IMR-90 (cell line): Measurements from ENCODE around the gene HAND2. TPM values are rescaled to one million over a fixed set of nuclear protein-coding genes. Genes with fewer than 3 reads are reported as not detected.

Experiments used
- ATAC-seq: fragments of 200-7000 bp; cut with Tn5 transposase; 2 replicates; pipeline ENCODE4 v1.9.1; 2020; ENCODE audit warnings: low read depth, mild to moderate bottlenecking, moderate library complexity
- BruUV-seq: library from RNA; stranded (reverse); fragments of 400-500 nt; replicated peaks from 2 replicates; lab custom pipeline; 2021; lab: Mats Ljungman, UMichigan
- CTCF ChIA-PET: fragments of 300-600 bp; formaldehyde crosslinking; extraction: SDS; loops from one replicate; lab custom pipeline; 2021; ENCODE audit warnings: antibody characterized with exemption; lab: Yijun Ruan, JAX
- POLR2A ChIA-PET: fragments of 300-600 bp; sonication (Branson Sonifier 250); formaldehyde crosslinking; loops from one replicate; lab custom pipeline; 2022; ENCODE audit warnings: antibody characterized with exemption; ENCODE audit not compliant: unreplicated experiment; lab: Charles Lee
- DNase-seq: peaks from one replicate; pipeline ENCODE4 v3.0.0; 2013
- H2AFZ ChIP-seq: replicated peaks from 2 replicates; pipeline ENCODE3; 2013; ENCODE audit warnings: low read length, mild to moderate bottlenecking; ENCODE audit not compliant: poor library complexity
- H2AK5ac ChIP-seq: 2 replicates; pipeline ENCODE4 v1.6.1; 2013; ENCODE audit warnings: low read depth, low read length, inconsistent platforms
- H2AK9ac ChIP-seq: replicated peaks from 2 replicates; pipeline ENCODE3; 2013; ENCODE audit warnings: mild to moderate bottlenecking, low read depth, low read length, moderate library complexity; ENCODE audit not compliant: poor library complexity
- H2BK120ac ChIP-seq: 2 replicates; pipeline ENCODE4 v1.6.1; 2013; ENCODE audit warnings: low read depth, low read length, inconsistent platforms
- H2BK15ac ChIP-seq: 3 replicates; pipeline ENCODE4 v1.6.1; 2013; ENCODE audit warnings: low read depth, low read length, inconsistent platforms
- H2BK20ac ChIP-seq: 2 replicates; pipeline ENCODE4 v1.6.1; 2013; ENCODE audit warnings: low read depth, mild to moderate bottlenecking, inconsistent platforms, low read length, moderate library complexity
- H2BK5ac ChIP-seq: 2 replicates; pipeline ENCODE4 v1.6.1; 2013; ENCODE audit warnings: mild to moderate bottlenecking, low read depth, low read length, inconsistent platforms; ENCODE audit not compliant: poor library complexity, severe bottlenecking
- H3K14ac ChIP-seq: replicated peaks from 2 replicates; pipeline ENCODE4 v1.6.1; 2013; ENCODE audit warnings: low read depth, low read length, inconsistent platforms
- H3K18ac ChIP-seq: 2 replicates; pipeline ENCODE4 v1.6.1; 2013; ENCODE audit warnings: low read depth, low read length, control low read depth
- H3K23ac ChIP-seq: 2 replicates; pipeline ENCODE4 v1.6.1; 2013; ENCODE audit warnings: low read depth, low read length, inconsistent platforms
- H3K27ac ChIP-seq: 2 replicates; pipeline ENCODE4 v1.5.1; 2013; ENCODE audit warnings: mild to moderate bottlenecking, control low read depth, low read length; ENCODE audit not compliant: insufficient read depth
- H3K27me3 ChIP-seq: 2 replicates; pipeline ENCODE4 v1.6.1; 2013; ENCODE audit warnings: low read length; ENCODE audit not compliant: control insufficient read depth, insufficient read depth
- H3K36me3 ChIP-seq: 2 replicates; pipeline ENCODE4 v1.6.1; 2013; ENCODE audit warnings: low read length, mixed read lengths; ENCODE audit not compliant: control insufficient read depth, insufficient read depth
- H3K4ac ChIP-seq: 2 replicates; pipeline ENCODE4 v1.6.1; 2013; ENCODE audit warnings: low read depth, low read length, inconsistent platforms
- H3K4me1 ChIP-seq: 2 replicates; pipeline ENCODE4 v1.6.1; 2013; ENCODE audit warnings: low read length, mixed read lengths; ENCODE audit not compliant: control insufficient read depth, insufficient read depth
- H3K4me2 ChIP-seq: 2 replicates; pipeline ENCODE4 v1.6.1; 2013; ENCODE audit warnings: low read depth, mild to moderate bottlenecking, control low read depth, low read length, moderate library complexity
- H3K4me3 ChIP-seq: 2 replicates; pipeline ENCODE4 v1.5.1; 2013; ENCODE audit warnings: low read depth, mild to moderate bottlenecking, control low read depth, low read length, moderate library complexity; ENCODE audit not compliant: insufficient read depth
- H3K56ac ChIP-seq: 2 replicates; pipeline ENCODE4 v1.6.1; 2013; ENCODE audit warnings: low read length, inconsistent platforms; ENCODE audit not compliant: insufficient read depth; ENCODE audit errors: extremely low read depth
- H3K79me1 ChIP-seq, 2 experiments: 2 replicates each; pipeline ENCODE4 v1.6.1; 2013; ENCODE audit warnings: low read length in 2 of 2, inconsistent platforms in 1 of 2, low read depth in 1 of 2
- H3K9ac ChIP-seq: 2 replicates; pipeline ENCODE4 v1.6.1; 2013; ENCODE audit warnings: low read depth, low read length, control low read depth
- H3K9me1 ChIP-seq: 2 replicates; pipeline ENCODE4 v1.6.1; 2013; ENCODE audit warnings: low read length, inconsistent platforms; ENCODE audit not compliant: insufficient read depth
- H3K9me3 ChIP-seq: 2 replicates; pipeline ENCODE4 v1.6.1; 2013; ENCODE audit warnings: low read length; ENCODE audit not compliant: control insufficient read depth, insufficient read depth
- H4K20me1 ChIP-seq: 2 replicates; pipeline ENCODE4 v1.6.1; 2013; ENCODE audit warnings: low read length, inconsistent platforms; ENCODE audit not compliant: insufficient read depth
- H4K5ac ChIP-seq: 2 replicates; pipeline ENCODE4 v1.6.1; 2013; ENCODE audit warnings: mild to moderate bottlenecking, low read depth, low read length, control low read depth
- H4K8ac ChIP-seq, 2 experiments: 2 replicates each; pipeline ENCODE4 v1.6.1; 2013; ENCODE audit warnings: low read depth in 2 of 2, low read length in 2 of 2, control low read depth in 1 of 2, inconsistent platforms in 1 of 2
- H4K91ac ChIP-seq: 2 replicates; pipeline ENCODE4 v1.6.1; 2013; ENCODE audit warnings: low read depth, low read length, inconsistent platforms; ENCODE audit not compliant: insufficient read depth
- BHLHE40 ChIP-seq: fragments of 150-350 bp; IDR thresholded peaks from 2 replicates; pipeline ENCODE4 v1.6.1; 2016; ENCODE audit warnings: mild to moderate bottlenecking, low read depth, low read length
- CEBPB ChIP-seq: IDR thresholded peaks from 2 replicates; pipeline ENCODE4 v1.6.1; 2012; ENCODE audit warnings: low read depth, low read length, improper control_type of control experiment
- MAFK ChIP-seq: IDR thresholded peaks from 2 replicates; pipeline ENCODE4 v1.6.1; 2012; ENCODE audit warnings: low read depth, low read length, improper control_type of control experiment
- MXI1 ChIP-seq: IDR thresholded peaks from 2 replicates; pipeline ENCODE4 v1.6.1; 2012; ENCODE audit warnings: low read depth, mild to moderate bottlenecking, low read length, moderate library complexity, borderline replicate concordance
- NFE2L2 ChIP-seq: fragments of 150-350 bp; IDR thresholded peaks from 2 replicates; pipeline ENCODE4 v1.6.1; 2016; ENCODE audit warnings: low read depth, mild to moderate bottlenecking, low read length
- SMC3 ChIP-seq: fragments of 150-350 bp; IDR thresholded peaks from 2 replicates; pipeline ENCODE4 v1.6.1; 2016; ENCODE audit warnings: low read depth, mild to moderate bottlenecking, antibody characterized with exemption, low read length, moderate library complexity
- USF2 ChIP-seq: fragments of 150-350 bp; IDR thresholded peaks from 2 replicates; pipeline ENCODE4 v1.6.1; 2017; ENCODE audit warnings: mild to moderate bottlenecking, antibody characterized with exemption, low read length, low read depth
- WGBS, 2 experiments: methylation state at CpG; one replicate each; pipeline versions ENCODE4 v1.1.5 to v1.1.7; 2013; ENCODE audit warnings: missing lambda C conversion rate in 2 of 2; ENCODE audit not compliant: insufficient read length in 1 of 2; ENCODE audit errors: extremely low coverage in 2 of 2; 5-methylcytosine and 5-hydroxymethylcytosine counted together
- dilution Hi-C: fragments of 300-500 bp; cut with HindIII; formaldehyde crosslinking; loops from one replicate; pipeline ENCODE4 v1.14.3; 2018; ENCODE audit warnings: low sequenced_read_pairs; ENCODE audit not compliant: unreplicated experiment
- in situ Hi-C: fragments of 300-500 bp; cut with MboI; formaldehyde crosslinking; loops from 3 replicates; pipeline ENCODE4 v1.14.3; 2019; ENCODE audit warnings: low sequenced_read_pairs, inconsistent platforms, mixed read lengths
- intact Hi-C: fragments of 100-400 bp; cut with micrococcal nuclease; formaldehyde crosslinking; loops from 2 replicates; pipeline ENCODE4 v1.10.0; 2022
- polyA plus RNA-seq, 3 experiments: library from polyadenylated mRNA; depleted of rRNA; stranded (reverse); fragments of >200 nt; gene quantifications; 2 replicates each; pipeline ENCODE4 v1.2.3, GENCODE V29; 2012; ENCODE audit warnings: low replicate concordance in 1 of 3
- total RNA-seq: library from RNA; depleted of rRNA; stranded (reverse); fragments of >200 nt; gene quantifications from 2 replicates; pipeline ENCODE4 v1.2.3, GENCODE V29; 2012

Gene HAND2
- total and polyA plus RNA-seq, 2 of the 4 experiments (the other 2 are of a cell fraction): 0.36 to 0.97 TPM

- H3K9ac ChIP-seq: no peak overlapping the region
- no peak overlapping the region for H3K56ac ChIP-seq
- no peaks in the 10 kb centered on the region for H3K9me3 ChIP-seq
- in situ Hi-C loops (no loop called here), dilution Hi-C loops (no loop called here), intact Hi-C loops (no loop called here)
- CTCF ChIA-PET: interaction anchor here (0.6 to 1.1 kb wide), 2 partner anchors 10 to 1656 kb away, joined by 3 read pairs; no protein-coding TSS in a partner anchor
- H2BK20ac ChIP-seq: no peak overlapping the region
- H2AK9ac ChIP-seq: no peak overlapping the region
- H3K4ac ChIP-seq: no peak overlapping the region
- BruUV-seq: no TSS peak
- no peak overlapping the region for H2BK15ac ChIP-seq
- DNase-seq (no peak), ATAC-seq (no peak)
- no peak overlapping the region for H2AK5ac ChIP-seq
- H3K18ac ChIP-seq: no peak overlapping the region
- no peak overlapping the region for H2AFZ ChIP-seq
- no peak overlapping the region for H4K8ac ChIP-seq
- POLR2A ChIA-PET: no interaction called here
- no peak overlapping the region for H2BK120ac ChIP-seq
- WGBS, 2 experiments: no CpG with 5 or more reads among the region's 1 CpG
- H3K36me3 ChIP-seq: no peaks in the 10 kb centered on the region
- no peaks in the 10 kb centered on the region for H3K79me1 ChIP-seq
- H3K23ac ChIP-seq: no peak overlapping the region
- no peaks in the 10 kb centered on the region for H3K4me1 ChIP-seq
- H3K14ac ChIP-seq: no peak overlapping the region
- H3K4me2 ChIP-seq: no peak overlapping the region
- no peaks in the 10 kb centered on the region for H3K9me1 ChIP-seq
- H4K20me1 ChIP-seq: no peaks in the 10 kb centered on the region
- peaks cover 1% of the 10 kb centered on the region; the same call in 1 of the 2 replicates for H3K27me3 ChIP-seq
- no peak overlapping the region for H2BK5ac ChIP-seq
- H3K27ac ChIP-seq: no peak overlapping the region
- H4K91ac ChIP-seq: no peak overlapping the region
- TF ChIP-seq BHLHE40 (no peak), MXI1 (no peak), USF2 (no peak), MAFK (no peak), CEBPB (no peak), SMC3 (no peak), NFE2L2 (no peak)
- H3K4me3 ChIP-seq: no peak overlapping the region
- no peak overlapping the region for H4K5ac ChIP-seq
These were observed 30.9 kb upstream of the HAND2 start for GRCh38 chr4:173560896-173561295.
